Transverse colon (tissue), 3 donors: Measurements from ENCODE around the gene SLC35F6.

Experiments
- POLR2A ChIP-seq: fragments of 450-650 bp; IDR thresholded peaks from one replicate; pipeline ENCODE4 v1.6.1; 2016; ENCODE audit warnings: antibody characterized with exemption, mild to moderate bottlenecking, moderate library complexity
- TF ChIP-seq, protein P1 (sequence below), 5 experiments: fragments of 200-600 bp in 3 of 5; fragments of 450-650 bp in 2 of 5; sonication (generic) in 3 of 5; IDR thresholded peaks; 1 replicate in 2 of 5; 2 replicates in 3 of 5; pipeline ENCODE4 v1.5.1; 2016 to 2017; ENCODE audit warnings: antibody characterized with exemption in 5 of 5, inconsistent platforms in 3 of 5, mild to moderate bottlenecking in 2 of 5, moderate library complexity in 1 of 5

DNA sequence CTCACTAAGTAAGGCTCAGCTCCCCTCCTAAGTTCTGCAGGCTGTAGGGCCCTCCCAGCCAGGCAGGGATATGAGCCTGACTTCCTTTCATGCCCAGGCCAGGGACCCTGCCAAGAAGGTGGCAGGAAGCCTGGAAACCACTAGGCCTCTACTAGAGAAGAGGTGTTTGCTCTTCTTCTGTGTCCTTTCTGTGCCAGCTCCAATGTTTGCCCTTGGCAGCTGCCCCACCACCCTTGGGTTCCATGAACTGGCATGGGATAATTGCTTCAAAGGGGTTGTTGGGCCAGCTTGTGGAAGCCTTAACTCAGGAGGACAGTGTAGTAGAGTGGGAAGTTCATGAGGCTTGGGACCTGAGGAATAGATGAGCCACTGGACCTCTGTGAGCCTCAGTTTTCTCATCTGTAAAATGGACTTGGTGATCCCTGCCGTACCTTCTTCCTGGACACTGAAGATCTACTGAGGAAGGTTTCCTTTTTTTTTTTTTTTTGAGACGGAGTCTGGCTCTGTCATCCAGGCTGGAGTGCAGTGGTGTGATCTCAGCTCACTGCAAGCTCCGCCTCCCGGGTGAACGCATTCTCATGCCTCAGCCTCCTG lies 3.9 kb downstream of the SLC35F6 start:
- TF ChIP-seq POLR2A, result no peak
- TF ChIP-seq, protein P1, sequence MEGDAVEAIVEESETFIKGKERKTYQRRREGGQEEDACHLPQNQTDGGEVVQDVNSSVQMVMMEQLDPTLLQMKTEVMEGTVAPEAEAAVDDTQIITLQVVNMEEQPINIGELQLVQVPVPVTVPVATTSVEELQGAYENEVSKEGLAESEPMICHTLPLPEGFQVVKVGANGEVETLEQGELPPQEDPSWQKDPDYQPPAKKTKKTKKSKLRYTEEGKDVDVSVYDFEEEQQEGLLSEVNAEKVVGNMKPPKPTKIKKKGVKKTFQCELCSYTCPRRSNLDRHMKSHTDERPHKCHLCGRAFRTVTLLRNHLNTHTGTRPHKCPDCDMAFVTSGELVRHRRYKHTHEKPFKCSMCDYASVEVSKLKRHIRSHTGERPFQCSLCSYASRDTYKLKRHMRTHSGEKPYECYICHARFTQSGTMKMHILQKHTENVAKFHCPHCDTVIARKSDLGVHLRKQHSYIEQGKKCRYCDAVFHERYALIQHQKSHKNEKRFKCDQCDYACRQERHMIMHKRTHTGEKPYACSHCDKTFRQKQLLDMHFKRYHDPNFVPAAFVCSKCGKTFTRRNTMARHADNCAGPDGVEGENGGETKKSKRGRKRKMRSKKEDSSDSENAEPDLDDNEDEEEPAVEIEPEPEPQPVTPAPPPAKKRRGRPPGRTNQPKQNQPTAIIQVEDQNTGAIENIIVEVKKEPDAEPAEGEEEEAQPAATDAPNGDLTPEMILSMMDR (IDR thresholded peaks at IDR 0.05), result no peak
